C4-2B (cell line): Measurements from ENCODE around the gene MYBPHL.
A peak's percentile ranks its signal among the peaks of the same experiment; 100 is the strongest.

Experiments used
- H3K27ac ChIP-seq: fragments of 450-650 bp; 2 replicates; pipeline ENCODE4 v1.5.1; 2017
- ZFX ChIP-seq: fragments of 450-650 bp; IDR thresholded peaks from 2 replicates; pipeline ENCODE4 v1.6.1; 2017
- TF ChIP-seq, protein P1 (sequence below): fragments of 450-650 bp; conservative IDR thresholded peaks from 2 replicates; pipeline ENCODE4 v1.5.1; 2017; ENCODE audit warnings: mild to moderate bottlenecking

Gene MYBPHL

DNA sequence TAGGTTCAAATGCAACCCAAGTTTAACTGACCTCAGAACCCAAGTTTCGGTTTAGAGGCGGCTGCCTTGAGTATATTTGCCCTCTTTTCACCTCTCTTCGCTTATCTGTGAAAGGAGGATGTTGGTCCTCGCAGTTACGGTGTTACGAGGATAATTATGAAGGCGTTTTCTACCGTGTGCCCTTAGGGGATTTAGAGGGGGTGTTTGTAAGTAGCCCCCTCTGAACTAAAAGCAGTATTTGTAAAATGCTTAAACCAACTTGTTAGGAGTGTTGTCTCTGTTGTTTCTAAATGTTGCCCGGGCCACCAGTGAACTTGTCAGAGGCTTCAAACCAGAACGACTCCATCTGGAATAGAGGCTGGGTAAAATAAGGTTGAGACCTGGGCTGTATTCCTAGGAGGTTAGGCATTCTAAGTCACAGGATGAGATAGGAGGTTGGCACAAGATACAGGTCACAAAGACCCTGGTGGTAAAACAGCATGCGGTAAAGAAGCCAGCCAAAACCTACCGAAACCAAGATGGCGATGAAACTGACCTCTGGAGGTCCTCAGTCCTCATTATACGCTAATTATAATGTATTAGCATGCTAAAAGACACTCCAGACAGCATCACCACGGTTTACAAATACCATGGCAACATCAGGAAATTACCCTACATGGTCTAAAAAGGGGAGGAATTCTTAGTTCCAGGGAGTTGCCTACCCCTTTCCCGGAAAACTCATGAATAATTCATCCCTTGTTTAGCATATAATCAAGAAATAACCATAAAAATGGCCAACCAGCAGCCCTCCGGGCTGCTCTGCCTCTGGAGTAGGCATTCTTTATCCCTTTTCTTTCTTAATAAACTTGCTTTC is 22.8 kb downstream of the MYBPHL start:
- H3K27ac ChIP-seq, result peak overlapping the region; percentile 88
- TF ChIP-seq, protein P1, sequence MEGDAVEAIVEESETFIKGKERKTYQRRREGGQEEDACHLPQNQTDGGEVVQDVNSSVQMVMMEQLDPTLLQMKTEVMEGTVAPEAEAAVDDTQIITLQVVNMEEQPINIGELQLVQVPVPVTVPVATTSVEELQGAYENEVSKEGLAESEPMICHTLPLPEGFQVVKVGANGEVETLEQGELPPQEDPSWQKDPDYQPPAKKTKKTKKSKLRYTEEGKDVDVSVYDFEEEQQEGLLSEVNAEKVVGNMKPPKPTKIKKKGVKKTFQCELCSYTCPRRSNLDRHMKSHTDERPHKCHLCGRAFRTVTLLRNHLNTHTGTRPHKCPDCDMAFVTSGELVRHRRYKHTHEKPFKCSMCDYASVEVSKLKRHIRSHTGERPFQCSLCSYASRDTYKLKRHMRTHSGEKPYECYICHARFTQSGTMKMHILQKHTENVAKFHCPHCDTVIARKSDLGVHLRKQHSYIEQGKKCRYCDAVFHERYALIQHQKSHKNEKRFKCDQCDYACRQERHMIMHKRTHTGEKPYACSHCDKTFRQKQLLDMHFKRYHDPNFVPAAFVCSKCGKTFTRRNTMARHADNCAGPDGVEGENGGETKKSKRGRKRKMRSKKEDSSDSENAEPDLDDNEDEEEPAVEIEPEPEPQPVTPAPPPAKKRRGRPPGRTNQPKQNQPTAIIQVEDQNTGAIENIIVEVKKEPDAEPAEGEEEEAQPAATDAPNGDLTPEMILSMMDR, result no peak
- TF ChIP-seq ZFX, result no peak

GRCh38 chr1:109282952-109283747 is 23.7 kb downstream of the MYBPHL start, which contains the start of gene PSRC1:
PSRC1 (minus strand) TSS chr1:109283145.
- peak within 1 kb of the TSS; percentile 88 for H3K27ac ChIP-seq
- TF ChIP-seq, protein P1, result peak; percentile 57
- TF ChIP-seq ZFX, result no peak

GRCh38 chr1:109282497-109282951 is 24.3 kb downstream of the MYBPHL start:
- H3K27ac ChIP-seq, result peak overlapping the region; percentile 88
- no peak for TF ChIP-seq ZFX
- TF ChIP-seq, protein P1, result no peak

DNA sequence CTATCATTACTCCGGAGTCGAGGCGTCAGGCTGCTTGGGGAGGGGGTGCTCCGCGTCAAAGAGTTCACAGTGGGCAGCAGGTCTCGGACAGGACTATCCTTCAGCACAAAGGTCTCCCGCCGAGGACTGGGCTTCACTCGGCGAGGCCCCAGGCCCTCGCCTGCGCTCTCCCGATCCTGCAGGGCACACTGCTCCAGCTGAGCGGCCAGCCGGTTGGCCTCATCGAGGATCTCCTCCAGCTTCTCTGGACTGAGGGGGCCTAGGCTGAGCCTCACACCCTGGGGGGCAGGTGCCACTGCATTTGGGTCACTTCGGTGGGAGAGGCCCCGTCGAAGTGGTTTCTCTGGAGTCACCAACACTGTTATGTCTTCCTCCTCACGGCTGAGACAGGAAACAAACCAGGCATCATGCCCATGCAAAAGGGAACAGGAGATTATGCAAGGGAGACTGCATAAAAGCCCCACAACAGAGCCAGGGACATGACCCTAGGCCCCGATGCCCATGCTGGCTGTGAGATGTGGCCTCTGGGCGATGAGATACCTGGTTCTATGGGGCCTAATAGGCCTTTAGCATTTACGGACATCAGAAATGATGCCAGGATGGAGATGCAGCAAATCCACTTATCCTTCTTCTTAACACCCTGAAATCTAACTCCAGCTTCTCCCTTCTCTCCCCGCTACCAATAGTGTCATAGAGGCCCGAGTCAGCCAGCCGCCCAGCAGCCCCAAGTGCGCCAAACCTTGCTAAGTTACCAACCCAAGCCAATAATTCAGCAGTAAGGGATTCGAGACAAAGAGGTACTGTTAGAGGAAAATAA is 24.9 kb downstream of the MYBPHL start:
- TF ChIP-seq, protein P1, result no peak
- TF ChIP-seq ZFX, result no peak
- H3K27ac ChIP-seq, result peak overlapping the region; percentile 88

DNA sequence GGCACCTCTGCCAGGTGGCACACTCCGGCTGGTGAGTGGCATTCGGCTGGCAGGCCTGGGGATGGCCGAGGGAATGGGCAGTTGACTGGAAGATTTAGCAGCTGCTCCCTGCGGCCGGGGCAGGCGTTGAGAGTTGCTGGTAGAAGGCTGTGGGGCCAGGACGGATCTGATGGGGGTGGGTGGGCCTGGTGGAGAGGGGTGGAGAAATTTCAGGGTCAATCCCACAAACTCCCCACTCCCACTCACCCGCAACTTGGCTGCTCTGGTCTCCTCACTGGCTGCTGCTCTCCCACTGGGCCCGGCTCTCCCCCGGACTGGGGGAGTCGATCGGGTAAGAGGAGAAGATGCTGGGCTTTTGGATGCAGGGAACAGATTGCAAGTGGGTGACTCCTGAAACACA is 25.9 kb downstream of the MYBPHL start:
- no peak overlapping the region for H3K27ac ChIP-seq

GRCh38 chr1:109279615-109280278 is 27.1 kb downstream of the MYBPHL start:
- H3K27ac ChIP-seq, result no peak overlapping the region
- no peak for TF ChIP-seq ZFX
- TF ChIP-seq, protein P1, result no peak

More for the DNA sequence above, 25.9 kb downstream of the MYBPHL start:
- TF ChIP-seq, protein P1, result no peak
- TF ChIP-seq ZFX, result no peak
